Left lung (tissue), 10 donors: ENCODE results near the gene MKNK2. TPM values are rescaled to one million over a fixed set of nuclear protein-coding genes. Genes with fewer than 3 reads are reported as not detected.
A peak's percentile ranks its signal among the peaks of the same experiment; 100 is the strongest.
"Not testable (repeated sequence)": the region's sequence is repeated elsewhere in the genome, so short reads cannot be mapped to it uniquely, and the experiment has no call there.

ENCODE experiments used
- ATAC-seq: fragments of 200-7000 bp; cut with Tn5 transposase; one replicate; pipeline ENCODE4 v1.9.1; 2020; ENCODE audit warnings: moderate library complexity
- DNase-seq, 4 donors: peaks; one replicate each; pipeline ENCODE4 v3.0.0-alpha.2; 2013 to 2020
- H3K27ac ChIP-seq, 2 donors: fragments of 200-600 bp; sonication (generic) in 1 of 2; one replicate each; pipeline versions ENCODE4 v1.5.0 to v1.8.0; 2020 to 2021
- H3K27me3 ChIP-seq, 2 donors: fragments of 200-600 bp; sonication (generic) in 1 of 2; one replicate each; pipeline versions ENCODE4 v1.5.0 to v1.8.0; 2020 to 2021
- H3K36me3 ChIP-seq, 2 donors: fragments of 200-600 bp; sonication (generic) in 1 of 2; one replicate each; pipeline versions ENCODE4 v1.5.0 to v1.8.0; 2020 to 2021
- H3K4me1 ChIP-seq, 2 donors: fragments of 200-600 bp; one replicate each; pipeline ENCODE4 v1.8.0; 2021
- H3K4me3 ChIP-seq, 2 donors: fragments of 200-600 bp; sonication (generic) in 1 of 2; one replicate each; pipeline versions ENCODE4 v1.5.0 to v1.8.0; 2020 to 2021; ENCODE audit warnings: mild to moderate bottlenecking in 1 of 2
- H3K9me3 ChIP-seq, 2 donors: fragments of 200-600 bp; sonication (generic) in 1 of 2; one replicate each; pipeline versions ENCODE4 v1.5.0 to v1.8.0; 2020 to 2021
- intact Hi-C, 2 donors: fragments of 100-400 bp; cut with DNase I; formaldehyde crosslinking; loops; one replicate each; pipeline versions ENCODE4 v1.11.2 to v1.14.2; 2022
- polyA plus RNA-seq, 6 donors: library from polyadenylated mRNA; unstranded; fragments of 120-200 nt; gene quantifications; one replicate each; pipeline ENCODE4 v1.2.1, GENCODE V29; 2013; ENCODE audit not compliant: insufficient read length in 6 of 6
- total RNA-seq, 2 donors: library from RNA; stranded (reverse); fragmentation: NEBNext Ultra II Directional; extraction: Animal tissue kit (Norgen Biotek cat#: 25700); gene quantifications; one replicate each; pipeline ENCODE4 v1.2.1, GENCODE V29; 2021
- TF ChIP-seq, protein P1 (sequence below), 2 donors: fragments of 200-600 bp; sonication (generic) in 1 of 2; IDR thresholded peaks; one replicate each; pipeline versions ENCODE4 v1.5.0 to v1.8.0; 2021; ENCODE audit warnings: antibody characterized with exemption in 2 of 2
- donor health status: DM: no; HTN: yes; CAD: no.
- donor health status: DM: no; HTN: no; CAD: no.

Gene MKNK2
- total and polyA plus RNA-seq, 8 donors = 59.3 to 291 (median 86.1) TPM

DNA sequence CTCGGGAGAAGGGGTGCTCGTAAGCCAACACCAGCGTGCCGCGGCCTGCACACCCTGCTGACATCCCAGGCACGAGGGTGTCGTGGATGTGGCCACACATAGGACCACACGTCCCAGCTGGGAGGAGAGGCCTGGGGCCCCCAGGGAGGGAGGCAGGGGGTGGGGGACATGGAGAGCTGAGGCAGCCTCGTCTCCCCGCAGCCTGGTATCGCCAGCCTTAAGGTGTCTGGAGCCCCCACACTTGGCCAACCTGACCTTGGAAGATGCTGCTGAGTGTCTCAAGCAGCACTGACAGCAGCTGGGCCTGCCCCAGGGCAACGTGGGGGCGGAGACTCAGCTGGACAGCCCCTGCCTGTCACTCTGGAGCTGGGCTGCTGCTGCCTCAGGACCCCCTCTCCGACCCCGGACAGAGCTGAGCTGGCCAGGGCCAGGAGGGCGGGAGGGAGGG lies 48.0 kb upstream of the MKNK2 start:
- Histone ChIP-seq H3K4me1 (peaks cover 13 to 28% of the 10 kb centered on the region in 2 donors), H3K27me3 (no peaks in the 10 kb centered on the region), H3K27ac (no peak overlapping the region), H3K36me3 (peaks cover 0 to 48% of the 10 kb centered on the region in 2 donors), H3K9me3 (no peaks in the 10 kb centered on the region), H3K4me3 (no peak overlapping the region)
- ATAC-seq (no peak), DNase-seq (no peak)
- TF ChIP-seq, protein P1, sequence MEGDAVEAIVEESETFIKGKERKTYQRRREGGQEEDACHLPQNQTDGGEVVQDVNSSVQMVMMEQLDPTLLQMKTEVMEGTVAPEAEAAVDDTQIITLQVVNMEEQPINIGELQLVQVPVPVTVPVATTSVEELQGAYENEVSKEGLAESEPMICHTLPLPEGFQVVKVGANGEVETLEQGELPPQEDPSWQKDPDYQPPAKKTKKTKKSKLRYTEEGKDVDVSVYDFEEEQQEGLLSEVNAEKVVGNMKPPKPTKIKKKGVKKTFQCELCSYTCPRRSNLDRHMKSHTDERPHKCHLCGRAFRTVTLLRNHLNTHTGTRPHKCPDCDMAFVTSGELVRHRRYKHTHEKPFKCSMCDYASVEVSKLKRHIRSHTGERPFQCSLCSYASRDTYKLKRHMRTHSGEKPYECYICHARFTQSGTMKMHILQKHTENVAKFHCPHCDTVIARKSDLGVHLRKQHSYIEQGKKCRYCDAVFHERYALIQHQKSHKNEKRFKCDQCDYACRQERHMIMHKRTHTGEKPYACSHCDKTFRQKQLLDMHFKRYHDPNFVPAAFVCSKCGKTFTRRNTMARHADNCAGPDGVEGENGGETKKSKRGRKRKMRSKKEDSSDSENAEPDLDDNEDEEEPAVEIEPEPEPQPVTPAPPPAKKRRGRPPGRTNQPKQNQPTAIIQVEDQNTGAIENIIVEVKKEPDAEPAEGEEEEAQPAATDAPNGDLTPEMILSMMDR (IDR thresholded peaks at IDR 0.05) = no peak
- intact Hi-C loops = no loop called here

- ATAC-seq = no peak
- peaks cover 0 to 45% of the 10 kb centered on the region in 2 donors for H3K36me3 ChIP-seq
- no peak for DNase-seq
These were observed 46.9 kb upstream of the MKNK2 start for GRCh38 chr19:2097886-2098327.

GRCh38 chr19:2097203-2097885 lies 46.3 kb upstream of the MKNK2 start:
- TF ChIP-seq, protein P1 (IDR thresholded peaks at IDR 0.05) = no peak
- H3K4me1 ChIP-seq = peaks cover 13 to 45% of the 10 kb centered on the region in 2 donors
- DNase-seq (peak in 1 of 4 donors; percentile 52), ATAC-seq (no peak)
- peak overlapping the region; percentile 17 to 66 for H3K4me3 ChIP-seq
- no peaks in the 10 kb centered on the region for H3K9me3 ChIP-seq
- H3K36me3 ChIP-seq = peaks cover 0 to 42% of the 10 kb centered on the region in 2 donors
- H3K27ac ChIP-seq = peak overlapping the region in 1 of 2 donors; percentile 96
- intact Hi-C loops = no loop called here
- H3K27me3 ChIP-seq = no peaks in the 10 kb centered on the region

More at GRCh38 chr19:2097886-2098327, 46.9 kb upstream of the MKNK2 start:
- intact Hi-C loops = no loop called here
- no peak overlapping the region for H3K4me3 ChIP-seq
- H3K27ac ChIP-seq = no peak overlapping the region
- TF ChIP-seq, protein P1 (IDR thresholded peaks at IDR 0.05) = no peak
- H3K4me1 ChIP-seq = peaks cover 13 to 40% of the 10 kb centered on the region in 2 donors
- H3K27me3 ChIP-seq = no peaks in the 10 kb centered on the region
- H3K9me3 ChIP-seq = no peaks in the 10 kb centered on the region

- H3K4me3 ChIP-seq = peak within 1 kb of the TSS; percentile 66 to 68
- H3K9me3 ChIP-seq = no peaks in the 10 kb centered on the region
- TF ChIP-seq, protein P1 (IDR thresholded peaks at IDR 0.05) = peak; percentile 26 to 55
- ATAC-seq = peak; percentile 90
- peaks cover 13 to 52% of the 10 kb centered on the region in 2 donors for H3K4me1 ChIP-seq
- H3K27ac ChIP-seq = peak within 1 kb of the TSS; percentile 91 to 96
- intact Hi-C loops = no loop called here
- H3K36me3 ChIP-seq = peaks cover 0 to 35% of the 10 kb centered on the region in 2 donors
- DNase-seq = peak; percentile 98 to 100 (median 99)
- no peaks in the 10 kb centered on the region for H3K27me3 ChIP-seq
These were observed 45.6 kb upstream of the MKNK2 start, which contains the start of gene IZUMO4 for GRCh38 chr19:2096480-2097202. TSS of gene IZUMO4 (plus strand) at chr19:2096915. CDS start at chr19:2096946, 31 bp downstream.

GRCh38 chr19:2096034-2096479 lies 45.0 kb upstream of the MKNK2 start, which contains the start of gene MOB3A:
TSS of gene MOB3A (minus strand) at chr19:2096326. CDS start at chr19:2078560, 17,766 bp downstream.
- TF ChIP-seq, protein P1 (IDR thresholded peaks at IDR 0.05) = no peak
- DNase-seq (peak in 2 of 4 donors; percentile 91 to 96), ATAC-seq (peak; percentile 75)
- Histone ChIP-seq H3K9me3 (no peaks in the 10 kb centered on the region), H3K4me1 (peaks cover 16 to 58% of the 10 kb centered on the region in 2 donors), H3K27ac (peak within 1 kb of the TSS; percentile 91 to 96), H3K27me3 (no peaks in the 10 kb centered on the region), H3K4me3 (peak within 1 kb of the TSS; percentile 66 to 68), H3K36me3 (peaks cover 0 to 29% of the 10 kb centered on the region in 2 donors)
- intact Hi-C loops = no loop called here

- DNase-seq, H3K36me3 ChIP-seq, H3K27me3 ChIP-seq, intact Hi-C loops, ATAC-seq, H3K4me3 ChIP-seq, H3K9me3 ChIP-seq: not testable (repeated sequence)
- H3K27ac ChIP-seq = peak overlapping the region; percentile 91 to 96
- H3K4me1 ChIP-seq = peaks cover 29 to 86% of the 10 kb centered on the region in 2 donors
These were observed 41.0 kb upstream of the MKNK2 start for GRCh38 chr19:2091926-2092525.
